CD4-positive, alpha-beta T cell treated with Interleukin-17A for 1 hour (primary cell): ENCODE results near the gene TPM4.

Experiments
- DNase-seq: peaks from one replicate; pipeline ENCODE4 v3.0.0-alpha.2; 2020

Gene TPM4

GRCh38 chr19:16133818-16134217, 57.5 kb downstream of the TPM4 start:
- DNase-seq, result no peak

- DNase-seq, result no peak
Measured at GRCh38 chr19:16134510-16134909, 58.2 kb downstream of the TPM4 start.

- no peak for DNase-seq
Measured at GRCh38 chr19:16135430-16136127, 59.3 kb downstream of the TPM4 start.

- DNase-seq, result no peak
Measured at GRCh38 chr19:16136185-16136999, 60.1 kb downstream of the TPM4 start.

GRCh38 chr19:16139752-16140151, 63.5 kb downstream of the TPM4 start:
- DNase-seq, result no peak

GRCh38 chr19:16141043-16141442, 64.7 kb downstream of the TPM4 start:
- DNase-seq, result no peak

GRCh38 chr19:16142032-16142580, 65.8 kb downstream of the TPM4 start:
- DNase-seq, result no peak

GRCh38 chr19:16143399-16144215, 67.3 kb downstream of the TPM4 start, which contains the start of gene HSH2D:
Gene HSH2D, plus strand, starts transcription at chr19:16143685. Its CDS starts 5,066 bp downstream, at chr19:16148751.
- peak; percentile 83 for DNase-seq

GRCh38 chr19:16144216-16144581, 67.9 kb downstream of the TPM4 start:
- DNase-seq, result no peak

GRCh38 chr19:16146112-16146511, 69.8 kb downstream of the TPM4 start:
- no peak for DNase-seq

- DNase-seq, result no peak
Measured at GRCh38 chr19:16148443-16149229, 72.3 kb downstream of the TPM4 start.
